ENCODE measurements around the gene GRAMD2B.

The GRAMD2B gene

GRCh38 chr5:126443374-126443851 is 20.2 kb downstream of the GRAMD2B start:
- DNase-seq (ENCODE audit: low spot score in 2 of 2) (no peak), ATAC-seq (replicated peaks; ENCODE audit: extremely low read depth, poor library complexity, severe bottlenecking) (no peak)
- Mint-ChIP-seq H3K36me3 (ENCODE audit: insufficient read depth) (peaks cover 2% of the 10 kb centered on the region), H3K4me3 (no peak overlapping the region), H3K27ac (ENCODE audit: low read depth) (no peak overlapping the region), H3K27me3 (no peaks in the 10 kb centered on the region), H3K9me3 (no peaks in the 10 kb centered on the region), H3K4me1 (peaks cover 29% of the 10 kb centered on the region)

GRCh38 chr5:126444137-126444536 is 20.9 kb downstream of the GRAMD2B start:
- H3K4me1 Mint-ChIP-seq: peaks cover 30% of the 10 kb centered on the region
- peaks cover 3% of the 10 kb centered on the region for H3K36me3 Mint-ChIP-seq (ENCODE audit: insufficient read depth)
- H3K27ac Mint-ChIP-seq (ENCODE audit: low read depth): no peak overlapping the region
- H3K4me3 Mint-ChIP-seq: no peak overlapping the region
- no peak for ATAC-seq (replicated peaks; ENCODE audit: extremely low read depth, poor library complexity, severe bottlenecking)
- H3K27me3 Mint-ChIP-seq: no peaks in the 10 kb centered on the region
- H3K9me3 Mint-ChIP-seq: no peaks in the 10 kb centered on the region
- DNase-seq (ENCODE audit: low spot score in 2 of 2): no peak

- Mint-ChIP-seq H3K36me3 (ENCODE audit: insufficient read depth) (peaks cover 3% of the 10 kb centered on the region), H3K4me3 (no peak overlapping the region), H3K4me1 (peaks cover 43% of the 10 kb centered on the region), H3K9me3 (no peaks in the 10 kb centered on the region), H3K27me3 (no peaks in the 10 kb centered on the region), H3K27ac (ENCODE audit: low read depth) (no peak overlapping the region)
- no peak for ATAC-seq (replicated peaks; ENCODE audit: extremely low read depth, poor library complexity, severe bottlenecking)
- DNase-seq (ENCODE audit: low spot score in 2 of 2): no peak
Measured at GRCh38 chr5:126445502-126446174, 22.4 kb downstream of the GRAMD2B start.

GRCh38 chr5:126446498-126447224 is 23.5 kb downstream of the GRAMD2B start:
- DNase-seq (ENCODE audit: low spot score in 2 of 2): no peak
- ATAC-seq (replicated peaks; ENCODE audit: extremely low read depth, poor library complexity, severe bottlenecking): no peak
- Mint-ChIP-seq H3K9me3 (no peaks in the 10 kb centered on the region), H3K27ac (ENCODE audit: low read depth) (no peak overlapping the region), H3K4me3 (no peak overlapping the region), H3K4me1 (peaks cover 51% of the 10 kb centered on the region), H3K36me3 (ENCODE audit: insufficient read depth) (peaks cover 3% of the 10 kb centered on the region), H3K27me3 (no peaks in the 10 kb centered on the region)

- Mint-ChIP-seq H3K9me3 (no peaks in the 10 kb centered on the region), H3K4me1 (peaks cover 56% of the 10 kb centered on the region), H3K4me3 (no peak overlapping the region), H3K27me3 (no peaks in the 10 kb centered on the region), H3K36me3 (ENCODE audit: insufficient read depth) (peaks cover 3% of the 10 kb centered on the region), H3K27ac (ENCODE audit: low read depth) (peak overlapping the region; percentile 96)
- no peak for ATAC-seq (replicated peaks; ENCODE audit: extremely low read depth, poor library complexity, severe bottlenecking)
- DNase-seq (ENCODE audit: low spot score in 2 of 2): no peak
Measured at GRCh38 chr5:126448720-126449119, 25.5 kb downstream of the GRAMD2B start.

- DNase-seq (ENCODE audit: low spot score in 2 of 2) (peak in 1 of 2 donors; percentile 28), ATAC-seq (replicated peaks; ENCODE audit: extremely low read depth, poor library complexity, severe bottlenecking) (peak; percentile 83)
- H3K27ac Mint-ChIP-seq (ENCODE audit: low read depth): peak overlapping the region; percentile 96
- no peaks in the 10 kb centered on the region for H3K9me3 Mint-ChIP-seq
- H3K4me3 Mint-ChIP-seq: peak overlapping the region; percentile 81
- peaks cover 3% of the 10 kb centered on the region for H3K36me3 Mint-ChIP-seq (ENCODE audit: insufficient read depth)
- no peaks in the 10 kb centered on the region for H3K27me3 Mint-ChIP-seq
- H3K4me1 Mint-ChIP-seq: peaks cover 55% of the 10 kb centered on the region
Measured at GRCh38 chr5:126449751-126450271, 26.6 kb downstream of the GRAMD2B start.

- H3K27ac Mint-ChIP-seq (ENCODE audit: low read depth): peak overlapping the region; percentile 96
- H3K27me3 Mint-ChIP-seq: no peaks in the 10 kb centered on the region
- peaks cover 54% of the 10 kb centered on the region for H3K4me1 Mint-ChIP-seq
- DNase-seq (ENCODE audit: low spot score in 2 of 2) (no peak), ATAC-seq (replicated peaks; ENCODE audit: extremely low read depth, poor library complexity, severe bottlenecking) (peak; percentile 83)
- H3K36me3 Mint-ChIP-seq (ENCODE audit: insufficient read depth): peaks cover 3% of the 10 kb centered on the region
- H3K4me3 Mint-ChIP-seq: peak overlapping the region; percentile 81
- no peaks in the 10 kb centered on the region for H3K9me3 Mint-ChIP-seq
Measured at GRCh38 chr5:126450346-126450745, 27.1 kb downstream of the GRAMD2B start.

- no peak for ATAC-seq (replicated peaks; ENCODE audit: extremely low read depth, poor library complexity, severe bottlenecking)
- no peaks in the 10 kb centered on the region for H3K9me3 Mint-ChIP-seq
- H3K36me3 Mint-ChIP-seq (ENCODE audit: insufficient read depth): peaks cover 3% of the 10 kb centered on the region
- H3K4me3 Mint-ChIP-seq: peak overlapping the region; percentile 81
- H3K4me1 Mint-ChIP-seq: peaks cover 49% of the 10 kb centered on the region
- no peak for DNase-seq (ENCODE audit: low spot score in 2 of 2)
- H3K27me3 Mint-ChIP-seq: no peaks in the 10 kb centered on the region
- H3K27ac Mint-ChIP-seq (ENCODE audit: low read depth): peak overlapping the region; percentile 96
Measured at GRCh38 chr5:126450907-126451306, 27.7 kb downstream of the GRAMD2B start.

- Mint-ChIP-seq H3K4me1 (peaks cover 55% of the 10 kb centered on the region), H3K36me3 (ENCODE audit: insufficient read depth) (peaks cover 6% of the 10 kb centered on the region), H3K9me3 (no peaks in the 10 kb centered on the region), H3K27ac (ENCODE audit: low read depth) (no peak overlapping the region), H3K27me3 (no peaks in the 10 kb centered on the region), H3K4me3 (no peak overlapping the region)
- DNase-seq (ENCODE audit: low spot score in 2 of 2) (no peak), ATAC-seq (replicated peaks; ENCODE audit: extremely low read depth, poor library complexity, severe bottlenecking) (no peak)
Measured at GRCh38 chr5:126452477-126452876, 29.3 kb downstream of the GRAMD2B start.

- ATAC-seq (replicated peaks; ENCODE audit: extremely low read depth, poor library complexity, severe bottlenecking): no peak
- peaks cover 43% of the 10 kb centered on the region for H3K4me1 Mint-ChIP-seq
Measured at GRCh38 chr5:126454081-126454480, 30.9 kb downstream of the GRAMD2B start.

GRCh38 chr5:126454535-126454934 is 31.3 kb downstream of the GRAMD2B start:
- H3K27ac Mint-ChIP-seq (ENCODE audit: low read depth): no peak overlapping the region
- ATAC-seq (replicated peaks; ENCODE audit: extremely low read depth, poor library complexity, severe bottlenecking) (no peak), DNase-seq (ENCODE audit: low spot score in 2 of 2) (no peak)
- no peak overlapping the region for H3K4me3 Mint-ChIP-seq
- no peaks in the 10 kb centered on the region for H3K9me3 Mint-ChIP-seq
- peaks cover 41% of the 10 kb centered on the region for H3K4me1 Mint-ChIP-seq
- H3K27me3 Mint-ChIP-seq: no peaks in the 10 kb centered on the region
- peaks cover 4% of the 10 kb centered on the region for H3K36me3 Mint-ChIP-seq (ENCODE audit: insufficient read depth)

More at GRCh38 chr5:126454081-126454480, 30.9 kb downstream of the GRAMD2B start:
- H3K9me3 Mint-ChIP-seq: no peaks in the 10 kb centered on the region
- DNase-seq (ENCODE audit: low spot score in 2 of 2): no peak
- no peak overlapping the region for H3K27ac Mint-ChIP-seq (ENCODE audit: low read depth)
- no peak overlapping the region for H3K4me3 Mint-ChIP-seq
- H3K27me3 Mint-ChIP-seq: no peaks in the 10 kb centered on the region
- peaks cover 4% of the 10 kb centered on the region for H3K36me3 Mint-ChIP-seq (ENCODE audit: insufficient read depth)

- H3K4me1 Mint-ChIP-seq: peaks cover 34% of the 10 kb centered on the region
- H3K36me3 Mint-ChIP-seq (ENCODE audit: insufficient read depth): peaks cover 4% of the 10 kb centered on the region
- no peaks in the 10 kb centered on the region for H3K27me3 Mint-ChIP-seq
- ATAC-seq (replicated peaks; ENCODE audit: extremely low read depth, poor library complexity, severe bottlenecking) (no peak), DNase-seq (ENCODE audit: low spot score in 2 of 2) (no peak)
- no peak overlapping the region for H3K27ac Mint-ChIP-seq (ENCODE audit: low read depth)
- H3K4me3 Mint-ChIP-seq: no peak overlapping the region
- H3K9me3 Mint-ChIP-seq: no peaks in the 10 kb centered on the region
Measured at GRCh38 chr5:126455264-126455663, 32.1 kb downstream of the GRAMD2B start.

GRCh38 chr5:126455728-126456127 is 32.5 kb downstream of the GRAMD2B start:
- no peak for DNase-seq (ENCODE audit: low spot score in 2 of 2)
- Mint-ChIP-seq H3K27me3 (no peaks in the 10 kb centered on the region), H3K36me3 (ENCODE audit: insufficient read depth) (peaks cover 4% of the 10 kb centered on the region), H3K4me1 (peaks cover 34% of the 10 kb centered on the region), H3K9me3 (no peaks in the 10 kb centered on the region), H3K4me3 (no peak overlapping the region), H3K27ac (ENCODE audit: low read depth) (no peak overlapping the region)
- no peak for ATAC-seq (replicated peaks; ENCODE audit: extremely low read depth, poor library complexity, severe bottlenecking)

Measured in central memory CD8-positive, alpha-beta T cell (primary cell).